Tibial nerve (tissue), 3 donors: ENCODE measurements around the gene KCNJ18.

Source experiments
- POLR2A ChIP-seq, 2 donors: fragments of 450-650 bp; IDR thresholded peaks; one replicate each; pipeline ENCODE4 v1.6.1; 2017; ENCODE audit warnings: antibody characterized with exemption in 2 of 2, mild to moderate bottlenecking in 2 of 2, moderate library complexity in 2 of 2
- TF ChIP-seq, protein P1 (sequence below), 5 experiments: fragments of 200-600 bp in 3 of 5; fragments of 450-650 bp in 2 of 5; sonication (generic) in 3 of 5; IDR thresholded peaks; one replicate each; pipeline ENCODE4 v1.5.1; 2016 to 2019; ENCODE audit warnings: antibody characterized with exemption in 5 of 5, mild to moderate bottlenecking in 3 of 5, moderate library complexity in 2 of 5

DNA sequence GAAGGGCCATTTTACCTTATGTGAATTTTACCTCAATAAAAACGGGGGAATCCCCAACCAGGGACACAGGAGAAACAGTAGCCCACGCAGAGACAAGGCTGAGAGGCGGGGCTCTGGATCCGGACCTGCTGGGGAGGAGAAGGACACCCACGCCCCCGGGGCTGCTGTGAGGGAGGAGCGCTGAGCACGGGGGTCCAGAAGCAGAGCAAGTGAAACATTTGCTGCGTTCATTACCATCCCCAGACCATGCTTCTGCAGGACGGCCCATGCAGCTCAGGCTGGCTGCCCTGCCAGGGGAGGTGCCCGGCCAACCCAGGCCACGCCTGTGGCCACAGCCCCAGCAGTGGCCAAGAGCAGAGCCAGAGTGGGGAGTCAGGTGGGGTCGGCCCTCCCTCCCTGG lies 50.0 kb downstream of the KCNJ18 start:
- no peak for TF ChIP-seq POLR2A (IDR thresholded peaks at IDR 0.05)
- TF ChIP-seq, protein P1, sequence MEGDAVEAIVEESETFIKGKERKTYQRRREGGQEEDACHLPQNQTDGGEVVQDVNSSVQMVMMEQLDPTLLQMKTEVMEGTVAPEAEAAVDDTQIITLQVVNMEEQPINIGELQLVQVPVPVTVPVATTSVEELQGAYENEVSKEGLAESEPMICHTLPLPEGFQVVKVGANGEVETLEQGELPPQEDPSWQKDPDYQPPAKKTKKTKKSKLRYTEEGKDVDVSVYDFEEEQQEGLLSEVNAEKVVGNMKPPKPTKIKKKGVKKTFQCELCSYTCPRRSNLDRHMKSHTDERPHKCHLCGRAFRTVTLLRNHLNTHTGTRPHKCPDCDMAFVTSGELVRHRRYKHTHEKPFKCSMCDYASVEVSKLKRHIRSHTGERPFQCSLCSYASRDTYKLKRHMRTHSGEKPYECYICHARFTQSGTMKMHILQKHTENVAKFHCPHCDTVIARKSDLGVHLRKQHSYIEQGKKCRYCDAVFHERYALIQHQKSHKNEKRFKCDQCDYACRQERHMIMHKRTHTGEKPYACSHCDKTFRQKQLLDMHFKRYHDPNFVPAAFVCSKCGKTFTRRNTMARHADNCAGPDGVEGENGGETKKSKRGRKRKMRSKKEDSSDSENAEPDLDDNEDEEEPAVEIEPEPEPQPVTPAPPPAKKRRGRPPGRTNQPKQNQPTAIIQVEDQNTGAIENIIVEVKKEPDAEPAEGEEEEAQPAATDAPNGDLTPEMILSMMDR (IDR thresholded peaks at IDR 0.05), result no peak
